Urinary bladder (tissue), 4 donors: Measurements from ENCODE around the gene TCOF1. TPM values are rescaled to one million over a fixed set of nuclear protein-coding genes. Genes with fewer than 3 reads are reported as not detected.

Experiments used
- DNase-seq: peaks from one replicate; pipeline ENCODE4 v3.0.0-alpha.2; 2015; ENCODE audit errors: extremely low spot score
- H3K27ac ChIP-seq: one replicate; pipeline ENCODE4 v1.5.1; 2013; ENCODE audit warnings: low read depth, mild to moderate bottlenecking, moderate library complexity
- H3K36me3 ChIP-seq: one replicate; pipeline ENCODE4 v1.6.1; 2013; ENCODE audit warnings: mild to moderate bottlenecking, moderate library complexity; ENCODE audit not compliant: insufficient read depth
- H3K4me1 ChIP-seq: one replicate; pipeline ENCODE4 v1.6.1; 2013; ENCODE audit warnings: mild to moderate bottlenecking, moderate library complexity; ENCODE audit not compliant: insufficient read depth
- H3K4me3 ChIP-seq: one replicate; pipeline ENCODE4 v1.5.1; 2013; ENCODE audit warnings: low read depth, low read length
- WGBS: extraction: QIAGEN DNeasy Blood & Tissue Kit; methylation state at CpG from one replicate; pipeline ENCODE4 v1.1.7; 2013; 5-methylcytosine and 5-hydroxymethylcytosine counted together
- polyA plus RNA-seq: library from polyadenylated mRNA; stranded (reverse); fragments of 200-250 nt; gene quantifications from one replicate; pipeline ENCODE4 v1.2.3, GENCODE V29; 2013
- total RNA-seq: library from RNA; depleted of rRNA; stranded (reverse); fragments of >200 nt; gene quantifications from one replicate; pipeline ENCODE4 v1.2.3, GENCODE V29; 2014
- donor health status: healthy with polysubstance abuse.
- donor health status: healthy.

The TCOF1 gene
- total and polyA plus RNA-seq, 2 donors, result 11.9 to 22.8 TPM

- Histone ChIP-seq H3K36me3 (no peaks in the 10 kb centered on the region), H3K27ac (no peak overlapping the region), H3K4me1 (no peaks in the 10 kb centered on the region), H3K4me3 (no peak overlapping the region)
- DNase-seq, result no peak
- 77% methylated on average over 17 of the region's 17 CpGs for WGBS
Measured at GRCh38 chr5:150329881-150330876, 27.3 kb upstream of the TCOF1 start.

- DNase-seq, result no peak
- no peaks in the 10 kb centered on the region for H3K36me3 ChIP-seq
- H3K27ac ChIP-seq, result no peak overlapping the region
- H3K4me3 ChIP-seq, result no peak overlapping the region
- H3K4me1 ChIP-seq, result no peaks in the 10 kb centered on the region
- 80% methylated on average over 5 of the region's 5 CpGs for WGBS
Measured at GRCh38 chr5:150333400-150333799, 24.1 kb upstream of the TCOF1 start.

DNA sequence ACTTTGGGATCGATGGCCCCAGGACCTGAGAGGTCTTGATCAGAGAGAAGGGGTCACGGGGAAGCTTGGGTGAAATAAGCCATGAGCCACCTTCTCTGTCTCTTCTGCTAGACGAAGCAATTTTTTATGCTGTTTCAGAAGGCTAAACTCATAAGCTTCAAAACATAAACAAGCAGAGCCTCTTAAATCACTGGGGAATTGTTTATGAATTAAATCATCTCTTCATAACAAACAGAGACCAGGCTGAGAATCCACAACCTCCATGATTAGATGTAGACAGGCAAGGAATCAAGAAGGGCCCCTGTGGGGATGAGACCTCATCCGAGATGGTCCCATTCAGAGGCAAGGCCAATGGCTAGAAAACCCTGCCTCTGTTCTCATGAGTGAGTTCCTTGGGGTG, 21.7 kb upstream of the TCOF1 start:
- 39% methylated on average over 4 of the region's 4 CpGs for WGBS
- no peak overlapping the region for H3K27ac ChIP-seq
- H3K36me3 ChIP-seq, result no peaks in the 10 kb centered on the region
- DNase-seq, result no peak
- no peak overlapping the region for H3K4me3 ChIP-seq
- H3K4me1 ChIP-seq, result no peaks in the 10 kb centered on the region

GRCh38 chr5:150338546-150338945, 19.0 kb upstream of the TCOF1 start:
- DNase-seq, result no peak
- no peaks in the 10 kb centered on the region for H3K36me3 ChIP-seq
- WGBS, result 93% methylated on average over 11 of the region's 11 CpGs
- H3K4me1 ChIP-seq, result no peaks in the 10 kb centered on the region
- H3K27ac ChIP-seq, result no peak overlapping the region
- no peak overlapping the region for H3K4me3 ChIP-seq

DNA sequence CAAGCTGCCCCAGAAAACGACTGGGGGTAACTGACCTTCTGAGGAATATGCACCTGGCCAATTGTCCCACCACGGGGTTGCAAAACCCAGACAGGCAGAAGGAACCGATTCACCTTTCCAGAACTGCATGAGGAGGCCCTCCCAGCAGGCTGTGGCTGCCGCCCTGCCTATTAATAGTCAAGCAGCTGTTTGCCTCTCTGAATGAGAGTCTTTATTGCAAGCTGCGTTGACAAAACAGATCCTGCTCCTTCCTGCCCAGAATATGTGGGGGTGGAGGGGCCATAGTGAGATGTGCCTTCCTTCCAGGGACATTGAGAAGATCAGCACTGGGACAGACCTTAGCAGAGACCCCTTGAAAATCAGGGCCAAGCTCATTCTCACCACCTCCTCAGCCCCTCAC, 18.3 kb upstream of the TCOF1 start:
- H3K36me3 ChIP-seq, result no peaks in the 10 kb centered on the region
- no peaks in the 10 kb centered on the region for H3K4me1 ChIP-seq
- WGBS, result 43% methylated on average over 5 of the region's 5 CpGs
- no peak overlapping the region for H3K27ac ChIP-seq
- H3K4me3 ChIP-seq, result no peak overlapping the region
- no peak for DNase-seq

- no peak for DNase-seq
- H3K4me1 ChIP-seq, result no peaks in the 10 kb centered on the region
- H3K27ac ChIP-seq, result no peak overlapping the region
- 95% methylated on average over 4 of the region's 4 CpGs for WGBS
- no peak overlapping the region for H3K4me3 ChIP-seq
- no peaks in the 10 kb centered on the region for H3K36me3 ChIP-seq
Measured at GRCh38 chr5:150339841-150340240, 17.7 kb upstream of the TCOF1 start.

GRCh38 chr5:150340614-150341255, 16.8 kb upstream of the TCOF1 start:
- 88% methylated on average over 7 of the region's 7 CpGs for WGBS
- no peaks in the 10 kb centered on the region for H3K4me1 ChIP-seq
- no peak overlapping the region for H3K4me3 ChIP-seq

DNA sequence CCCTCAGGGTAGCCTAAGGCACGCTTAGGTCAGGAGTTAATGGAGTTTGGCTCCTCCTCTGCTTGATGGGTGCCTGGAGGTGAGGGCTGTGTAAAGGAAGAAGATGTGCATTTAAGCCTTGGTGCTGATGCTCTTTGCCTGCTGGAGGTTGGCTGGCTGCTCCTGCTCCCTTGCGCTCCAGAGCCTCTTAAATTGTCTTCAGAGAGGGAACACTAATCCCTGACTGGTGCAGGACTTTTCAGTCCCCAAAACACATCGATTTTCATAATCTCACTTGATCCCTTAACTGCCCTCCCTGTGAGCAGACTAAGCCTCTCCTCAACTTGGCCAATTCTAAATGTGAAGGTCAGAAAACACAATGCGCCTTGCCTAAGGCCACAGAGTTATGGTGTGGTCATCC, 16.2 kb upstream of the TCOF1 start:
- no peak for DNase-seq
- H3K4me3 ChIP-seq, result no peak overlapping the region
- 63% methylated on average over 4 of the region's 4 CpGs for WGBS
- H3K27ac ChIP-seq, result no peak overlapping the region
- H3K36me3 ChIP-seq, result no peaks in the 10 kb centered on the region
- no peaks in the 10 kb centered on the region for H3K4me1 ChIP-seq

More at GRCh38 chr5:150340614-150341255, 16.8 kb upstream of the TCOF1 start:
- no peak for DNase-seq
- Histone ChIP-seq H3K36me3 (no peaks in the 10 kb centered on the region), H3K27ac (no peak overlapping the region)

- H3K4me1 ChIP-seq, result no peaks in the 10 kb centered on the region
- DNase-seq, result no peak
- WGBS, result 97% methylated on average over 1 of the region's 1 CpG
- H3K4me3 ChIP-seq, result no peak overlapping the region
- H3K36me3 ChIP-seq, result no peaks in the 10 kb centered on the region
- H3K27ac ChIP-seq, result no peak overlapping the region
Measured at GRCh38 chr5:150341989-150342388, 15.5 kb upstream of the TCOF1 start.

DNA sequence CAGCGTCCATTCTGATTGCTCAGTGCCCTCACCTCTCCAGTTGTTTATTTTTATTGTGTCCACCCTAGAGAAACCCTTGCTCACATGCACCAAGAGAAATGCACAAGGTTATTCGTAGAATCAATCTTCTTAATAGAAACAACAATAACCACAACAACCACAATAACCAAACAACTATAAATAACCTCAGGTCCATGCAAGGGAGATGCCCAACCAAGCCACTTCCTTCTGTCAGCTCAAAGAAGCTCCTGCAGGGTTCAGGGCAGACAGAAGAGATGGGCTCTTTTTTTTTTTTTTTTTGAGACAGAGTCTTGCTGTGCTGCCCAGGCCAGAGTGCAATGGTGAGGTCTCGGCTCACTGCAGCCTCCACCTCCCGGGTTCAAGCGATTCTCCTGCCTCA, 14.9 kb upstream of the TCOF1 start:
- 92% methylated on average over 5 of the region's 5 CpGs for WGBS
- H3K4me1 ChIP-seq, result no peaks in the 10 kb centered on the region

DNA sequence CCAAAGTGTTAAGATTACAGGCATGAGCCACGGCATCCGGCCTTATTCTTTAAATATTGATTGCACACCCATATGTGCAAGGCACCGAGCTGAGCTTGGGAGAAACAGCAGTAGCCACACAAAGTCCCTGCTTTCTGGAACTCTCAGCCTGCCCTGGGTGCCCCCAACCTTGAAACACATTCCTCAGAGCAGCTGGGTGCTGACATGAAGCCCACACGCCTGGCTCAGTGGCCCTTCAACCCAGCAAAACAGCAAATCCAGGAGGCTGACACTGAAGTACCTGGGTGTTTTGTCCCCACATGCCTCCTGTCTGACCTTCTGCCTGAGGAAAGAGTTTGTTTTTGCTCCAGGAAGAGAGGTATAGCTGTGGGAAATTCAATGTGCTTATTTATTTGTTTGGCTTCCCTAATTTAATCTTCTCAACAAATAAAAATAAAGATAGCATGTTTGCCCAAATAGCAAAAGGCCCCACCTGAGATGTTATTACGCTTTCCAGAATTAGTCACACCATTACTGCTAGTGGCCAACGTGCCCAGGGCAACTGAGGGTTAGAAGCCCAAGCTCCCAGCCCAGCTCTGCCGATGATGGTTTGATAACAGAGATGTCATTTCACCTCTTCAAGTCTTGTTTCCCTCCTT, 13.4 kb upstream of the TCOF1 start:
- Histone ChIP-seq H3K4me3 (no peak overlapping the region), H3K36me3 (no peaks in the 10 kb centered on the region), H3K27ac (no peak overlapping the region), H3K4me1 (no peaks in the 10 kb centered on the region)
- 82% methylated on average over 7 of the region's 7 CpGs for WGBS
- no peak for DNase-seq

More for the DNA sequence above, 14.9 kb upstream of the TCOF1 start:
- Histone ChIP-seq H3K4me3 (no peak overlapping the region), H3K27ac (no peak overlapping the region), H3K36me3 (no peaks in the 10 kb centered on the region)
- no peak for DNase-seq

DNA sequence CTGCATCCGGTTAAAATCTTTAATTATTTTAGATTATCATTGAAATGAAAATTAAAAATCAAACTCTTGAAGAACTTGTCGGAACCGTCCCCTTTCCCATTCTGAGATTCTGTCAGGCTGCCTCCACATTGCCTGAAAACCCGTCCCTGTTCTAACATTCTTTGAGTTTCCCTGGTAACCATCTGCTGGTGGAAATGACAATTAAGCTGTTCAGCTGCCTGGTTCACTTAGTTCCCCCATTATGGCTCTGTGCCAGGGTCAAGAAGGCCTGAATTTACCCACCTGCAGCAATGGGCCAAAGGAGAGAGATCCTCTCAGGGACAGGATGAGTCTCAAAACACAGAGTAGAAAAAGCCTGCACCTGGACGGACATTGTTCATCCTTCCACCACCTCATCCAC, 11.8 kb upstream of the TCOF1 start:
- 82% methylated on average over 5 of the region's 5 CpGs for WGBS
- Histone ChIP-seq H3K27ac (no peak overlapping the region), H3K4me3 (no peak overlapping the region), H3K4me1 (no peaks in the 10 kb centered on the region), H3K36me3 (no peaks in the 10 kb centered on the region)
- DNase-seq, result no peak

DNA sequence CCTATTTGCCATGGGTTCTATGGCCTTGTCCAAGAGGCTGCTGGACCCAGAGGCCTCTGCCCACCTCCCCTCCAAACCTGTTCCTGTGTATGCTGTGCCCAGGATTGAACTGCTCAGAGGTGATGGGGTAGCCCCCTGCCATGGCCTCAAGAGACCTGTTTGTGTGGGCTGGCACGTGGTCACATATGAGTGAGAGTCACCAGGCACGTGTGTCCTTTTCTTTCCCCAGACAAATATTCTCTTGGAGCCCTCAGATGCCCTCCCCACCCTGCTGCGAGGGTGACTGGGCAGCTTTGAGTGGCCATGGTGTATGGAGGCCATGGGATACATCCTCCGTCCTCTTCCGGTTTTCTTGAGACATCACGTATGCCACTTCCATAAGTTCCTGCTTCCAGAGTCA, 10.9 kb upstream of the TCOF1 start:
- Histone ChIP-seq H3K36me3 (no peaks in the 10 kb centered on the region), H3K4me3 (no peak overlapping the region), H3K27ac (no peak overlapping the region), H3K4me1 (no peaks in the 10 kb centered on the region)
- DNase-seq, result no peak
- WGBS, result 90% methylated on average over 6 of the region's 6 CpGs

GRCh38 chr5:150347003-150347402, 10.5 kb upstream of the TCOF1 start:
- Histone ChIP-seq H3K27ac (no peak overlapping the region), H3K36me3 (no peaks in the 10 kb centered on the region), H3K4me1 (no peaks in the 10 kb centered on the region), H3K4me3 (no peak overlapping the region)
- WGBS, result 86% methylated on average over 2 of the region's 2 CpGs
- no peak for DNase-seq
